ENCODE data around the gene PAK4. TPM values are rescaled to one million over a fixed set of nuclear protein-coding genes. Genes with fewer than 3 reads are reported as not detected.
"Not testable (repeated sequence)": the region's sequence is repeated elsewhere in the genome, so short reads cannot be mapped to it uniquely, and the experiment has no call there.

The PAK4 gene
- total and polyA plus RNA-seq, 2 of the 13 experiments (the other 11 are each of a cell fraction or from before 2014, with no cell fraction given), result 9.5 to 17.8 TPM

GRCh38 chr19:39142630-39143029 lies 17.0 kb downstream of the PAK4 start:
- ATAC-seq (no peak), FAIRE-seq (no peak), DNase-seq (ENCODE audit: low spot score) (no peak)
- intact Hi-C loops (cut with micrococcal nuclease; ENCODE audit: unreplicated experiment) (no loop called here), in situ Hi-C loops (cut with HindIII; ENCODE audit: extremely low pct_ligation_motif_present, low pct_unique_long_range_greater_than_20kb) (no loop called here)
- POLR2A ChIA-PET, result interaction anchor here (1.1 kb wide), 1 partner anchor 12 kb away, joined by 3 read pairs; no protein-coding TSS in a partner anchor
- no peak overlapping the region for H2AFZ ChIP-seq (ENCODE audit: low read length)
- H3K27ac ChIP-seq (ENCODE audit: extremely low read length, insufficient read depth, low read length), result no peak overlapping the region
- peaks cover 44% of the 10 kb centered on the region for H4K20me1 ChIP-seq (ENCODE audit: insufficient read depth, low read length)
- peaks cover 81% of the 10 kb centered on the region for H3K79me2 ChIP-seq (ENCODE audit: insufficient read depth, low read length)
- no peak overlapping the region for H3K4me2 ChIP-seq (ENCODE audit: low read depth, low read length)
- CTCF ChIA-PET (ENCODE audit: low intra/inter-chr PET ratio, low total read pairs), result no interaction called here
- H3K36me3 ChIP-seq (replicated peaks in 1 of 2; ENCODE audit: control insufficient read depth in 1 of 2, insufficient read depth in 2 of 2, low read length in 2 of 2), result no peaks in the 10 kb centered on the region; a peak in 1 of 5 replicates
- no peaks in the 10 kb centered on the region for H3K9me3 ChIP-seq (ENCODE audit: low read length)
- TF ChIP-seq ZNF556 (CRISPR knock-in tag; IDR thresholded peaks at IDR 0.05; ENCODE audit: borderline replicate concordance) (no peak), SYNCRIP (IDR thresholded peaks at IDR 0.05; ENCODE audit: insufficient read depth, low read depth, low read length) (no peak)
- no peak overlapping the region for H3K9ac ChIP-seq (ENCODE audit: insufficient read depth, low read depth, low read length)
- peaks cover 83% of the 10 kb centered on the region for H3K4me1 ChIP-seq (ENCODE audit: insufficient read depth, low read length)
- H3K27me3 ChIP-seq (ENCODE audit: control insufficient read depth in 1 of 2, insufficient read depth in 2 of 2, low read length in 2 of 2), result no peaks in the 10 kb centered on the region
- WGBS (ENCODE audit: low lambda C conversion rate), result 87% methylated on average over 3 of the region's 5 CpGs
- H3K4me3 ChIP-seq (replicated peaks in 1 of 3; ENCODE audit: insufficient read depth in 1 of 3, low read depth in 2 of 3, low read length in 3 of 3), result no peak overlapping the region
- BruUV-seq (replicated peaks), result no TSS peak

- in situ Hi-C loops (cut with HindIII; ENCODE audit: extremely low pct_ligation_motif_present, low pct_unique_long_range_greater_than_20kb); H2AFZ ChIP-seq (ENCODE audit: low read length); ATAC-seq; H3K36me3 ChIP-seq (replicated peaks in 1 of 2; ENCODE audit: control insufficient read depth in 1 of 2, insufficient read depth in 2 of 2, low read length in 2 of 2); BruUV-seq (replicated peaks); H3K9me3 ChIP-seq (ENCODE audit: low read length); DNase-seq (ENCODE audit: low spot score); intact Hi-C loops (cut with micrococcal nuclease; ENCODE audit: unreplicated experiment); FAIRE-seq; H3K27me3 ChIP-seq (ENCODE audit: control insufficient read depth in 1 of 2, insufficient read depth in 2 of 2, low read length in 2 of 2); CTCF ChIA-PET (ENCODE audit: low intra/inter-chr PET ratio, low total read pairs): not testable (repeated sequence)
- Histone ChIP-seq H3K9ac (ENCODE audit: insufficient read depth, low read depth, low read length) (peak overlapping the region; percentile 73), H3K4me2 (ENCODE audit: low read depth, low read length) (peak overlapping the region; percentile 89), H4K20me1 (ENCODE audit: insufficient read depth, low read length) (peaks cover 35% of the 10 kb centered on the region), H3K4me3 (replicated peaks in 1 of 3; ENCODE audit: insufficient read depth in 1 of 3, low read depth in 2 of 3, low read length in 3 of 3) (peak overlapping the region in 2 of 3 experiments; percentile 52 to 67; a peak in 4 of 6 replicates), H3K4me1 (ENCODE audit: insufficient read depth, low read length) (peaks cover 84% of the 10 kb centered on the region), H3K79me2 (ENCODE audit: insufficient read depth, low read length) (peaks cover 74% of the 10 kb centered on the region), H3K27ac (ENCODE audit: extremely low read length, insufficient read depth, low read length) (peak overlapping the region; percentile 89)
- POLR2A ChIA-PET, result interaction anchor here (1.1 to 3.3 kb wide), 4 partner anchors 11 to 18 kb away, joined by 3 to 35 read pairs (median 20); partner anchors contain the start of gene PAK4
- TF ChIP-seq ZMYM3 (CRISPR knock-in tag; IDR thresholded peaks at IDR 0.05) (0 out of 2 replicates have a peak, but pooled peaks have one; percentile 23), ZNF770 (CRISPR knock-in tag; IDR thresholded peaks at IDR 0.05) (peak; percentile 96)
- WGBS (ENCODE audit: low lambda C conversion rate), result 61% methylated on average over 5 of the region's 5 CpGs
Observed at GRCh38 chr19:39143757-39144289, 18.2 kb downstream of the PAK4 start.

Measured in HepG2 (cell line).